Thyroid gland (tissue), 4 donors: Measurements from ENCODE around the gene POGZ.

Experiments
- POLR2A ChIP-seq, 2 donors: fragments of 450-650 bp; IDR thresholded peaks; one replicate each; pipeline ENCODE4 v1.6.1; 2017; ENCODE audit warnings: antibody characterized with exemption in 2 of 2, mild to moderate bottlenecking in 2 of 2, moderate library complexity in 1 of 2
- TF ChIP-seq, protein P1 (sequence below), 6 experiments: fragments of 200-600 bp in 3 of 6; fragments of 450-650 bp in 3 of 6; sonication (generic) in 3 of 6; IDR thresholded peaks; one replicate each; pipeline ENCODE4 v1.5.1; 2016 to 2019; ENCODE audit warnings: antibody characterized with exemption in 6 of 6, mild to moderate bottlenecking in 2 of 6, inconsistent platforms in 1 of 6, moderate library complexity in 1 of 6

- TF ChIP-seq, protein P1, sequence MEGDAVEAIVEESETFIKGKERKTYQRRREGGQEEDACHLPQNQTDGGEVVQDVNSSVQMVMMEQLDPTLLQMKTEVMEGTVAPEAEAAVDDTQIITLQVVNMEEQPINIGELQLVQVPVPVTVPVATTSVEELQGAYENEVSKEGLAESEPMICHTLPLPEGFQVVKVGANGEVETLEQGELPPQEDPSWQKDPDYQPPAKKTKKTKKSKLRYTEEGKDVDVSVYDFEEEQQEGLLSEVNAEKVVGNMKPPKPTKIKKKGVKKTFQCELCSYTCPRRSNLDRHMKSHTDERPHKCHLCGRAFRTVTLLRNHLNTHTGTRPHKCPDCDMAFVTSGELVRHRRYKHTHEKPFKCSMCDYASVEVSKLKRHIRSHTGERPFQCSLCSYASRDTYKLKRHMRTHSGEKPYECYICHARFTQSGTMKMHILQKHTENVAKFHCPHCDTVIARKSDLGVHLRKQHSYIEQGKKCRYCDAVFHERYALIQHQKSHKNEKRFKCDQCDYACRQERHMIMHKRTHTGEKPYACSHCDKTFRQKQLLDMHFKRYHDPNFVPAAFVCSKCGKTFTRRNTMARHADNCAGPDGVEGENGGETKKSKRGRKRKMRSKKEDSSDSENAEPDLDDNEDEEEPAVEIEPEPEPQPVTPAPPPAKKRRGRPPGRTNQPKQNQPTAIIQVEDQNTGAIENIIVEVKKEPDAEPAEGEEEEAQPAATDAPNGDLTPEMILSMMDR (IDR thresholded peaks at IDR 0.05) = no peak
- TF ChIP-seq POLR2A (IDR thresholded peaks at IDR 0.05) = no peak
Measured at GRCh38 chr1:151367658-151368392, 91.5 kb downstream of the POGZ start.
